HepG2 (cell line): ENCODE data around the gene MAP4K3. TPM values are rescaled to one million over a fixed set of nuclear protein-coding genes. Genes with fewer than 3 reads are reported as not detected.

ENCODE experiments used
- ATRX ChIP-seq: sonication (generic); formaldehyde crosslinking; IDR thresholded peaks from 2 replicates; pipeline ENCODE4 v1.4.0; 2020; ENCODE audit warnings: missing genetic modification reagents, borderline replicate concordance
- CBX5 ChIP-seq: sonication (generic); formaldehyde crosslinking; IDR thresholded peaks from 2 replicates; pipeline ENCODE4 v1.4.0; 2020; ENCODE audit warnings: missing genetic modification reagents, borderline replicate concordance
- HOXA5 ChIP-seq: sonication (generic); formaldehyde crosslinking; IDR thresholded peaks from 2 replicates; pipeline ENCODE4 v1.4.0; 2020; ENCODE audit warnings: missing genetic modification reagents
- MYNN ChIP-seq: sonication (generic); formaldehyde crosslinking; IDR thresholded peaks from 2 replicates; pipeline ENCODE4 v1.4.0; 2020; ENCODE audit warnings: mild to moderate bottlenecking, low read depth, missing genetic modification reagents
- PHF8 ChIP-seq: sonication (generic); formaldehyde crosslinking; IDR thresholded peaks from 2 replicates; pipeline ENCODE4 v1.5.0; 2020; ENCODE audit warnings: missing genetic modification reagents
- PRDM15 ChIP-seq: sonication (generic); formaldehyde crosslinking; IDR thresholded peaks from 2 replicates; pipeline ENCODE4 v1.4.0; 2020; ENCODE audit warnings: missing genetic modification reagents
- RAD51 ChIP-seq: fragments of 450-650 bp; IDR thresholded peaks from 2 replicates; pipeline ENCODE4 v1.6.1; 2016; ENCODE audit warnings: borderline replicate concordance
- RNF219 ChIP-seq: sonication (generic); formaldehyde crosslinking; IDR thresholded peaks from 2 replicates; pipeline ENCODE4 v1.5.0; 2020; ENCODE audit warnings: mild to moderate bottlenecking, missing genetic modification reagents
- SALL2 ChIP-seq: sonication (generic); formaldehyde crosslinking; IDR thresholded peaks from 2 replicates; pipeline ENCODE4 v1.8.1; 2023; ENCODE audit warnings: mild to moderate bottlenecking, missing genetic modification reagents, inconsistent platforms
- SIX4 ChIP-seq: sonication (generic); formaldehyde crosslinking; IDR thresholded peaks from 2 replicates; pipeline ENCODE4 v1.4.0; 2020; ENCODE audit warnings: missing genetic modification reagents
- STAT5B ChIP-seq: sonication (generic); formaldehyde crosslinking; IDR thresholded peaks from 2 replicates; pipeline ENCODE4 v1.4.0; 2020; ENCODE audit warnings: missing genetic modification reagents
- ZBTB3 ChIP-seq: sonication (generic); formaldehyde crosslinking; IDR thresholded peaks from 2 replicates; pipeline ENCODE4 v1.4.0; 2020; ENCODE audit warnings: low read depth, mild to moderate bottlenecking, moderate library complexity, missing genetic modification reagents, borderline replicate concordance
- ZBTB8A ChIP-seq: sonication (generic); formaldehyde crosslinking; IDR thresholded peaks from 2 replicates; pipeline ENCODE4 v1.4.0; 2020; ENCODE audit warnings: mild to moderate bottlenecking, low read depth, missing genetic modification reagents, borderline replicate concordance
- ZNF251 ChIP-seq: sonication (generic); formaldehyde crosslinking; IDR thresholded peaks from 2 replicates; pipeline ENCODE4 v1.9.0; 2021; ENCODE audit warnings: mild to moderate bottlenecking, missing genetic modification reagents
- ZNF362 ChIP-seq: sonication (generic); formaldehyde crosslinking; IDR thresholded peaks from 2 replicates; pipeline ENCODE4 v1.4.0; 2020; ENCODE audit warnings: missing genetic modification reagents, mild to moderate bottlenecking, borderline replicate concordance
- ZNF773 ChIP-seq: sonication (generic); formaldehyde crosslinking; IDR thresholded peaks from 2 replicates; pipeline ENCODE4 v1.4.0; 2020; ENCODE audit warnings: missing genetic modification reagents, borderline replicate concordance
- polyA plus RNA-seq, 8 experiments: library from polyadenylated mRNA; depleted of rRNA in 3 of 8; stranded (reverse) in 7 of 8; unstranded in 1 of 8; fragments of >200 nt; fragmentation: Illumina TruSeq in 4 of 8; extraction: Trizol in 4 of 8; gene quantifications; 2 replicates each; pipeline versions ENCODE4 v1.2.1 to v1.2.3, GENCODE V29; 2011 to 2016; ENCODE audit warnings: low read depth in 4 of 8, missing spikeins in 1 of 8, mixed read lengths in 1 of 8; ENCODE audit not compliant: insufficient read depth in 1 of 8
- total RNA-seq, 5 experiments: library from RNA; depleted of rRNA; stranded (reverse); fragments of >200 nt; fragmentation: Illumina TruSeq; extraction: Trizol; gene quantifications; 2 replicates each; pipeline ENCODE4 v1.2.3, GENCODE V29; 2016; ENCODE audit warnings: low read depth in 1 of 5
- TF ChIP-seq, protein P1 (sequence below): sonication (generic); formaldehyde crosslinking; IDR thresholded peaks from 2 replicates; pipeline ENCODE4 v1.8.1; 2023; ENCODE audit warnings: mild to moderate bottlenecking, missing genetic modification reagents
- TF ChIP-seq, protein P2 (sequence below): sonication (generic); formaldehyde crosslinking; IDR thresholded peaks from 2 replicates; pipeline ENCODE4 v1.4.0; 2020; ENCODE audit warnings: missing genetic modification reagents; ENCODE audit errors: not compliant biosample characterization
- TF ChIP-seq, protein P3 (sequence below): IDR thresholded peaks from 2 replicates; pipeline ENCODE4 v1.6.1; 2016; ENCODE audit warnings: low read depth, borderline replicate concordance

Gene MAP4K3
- total and polyA plus RNA-seq, 2 of the 13 experiments (the other 11 are each of a cell fraction or from before 2014, with no cell fraction given), result 45.9 to 53.2 TPM

DNA sequence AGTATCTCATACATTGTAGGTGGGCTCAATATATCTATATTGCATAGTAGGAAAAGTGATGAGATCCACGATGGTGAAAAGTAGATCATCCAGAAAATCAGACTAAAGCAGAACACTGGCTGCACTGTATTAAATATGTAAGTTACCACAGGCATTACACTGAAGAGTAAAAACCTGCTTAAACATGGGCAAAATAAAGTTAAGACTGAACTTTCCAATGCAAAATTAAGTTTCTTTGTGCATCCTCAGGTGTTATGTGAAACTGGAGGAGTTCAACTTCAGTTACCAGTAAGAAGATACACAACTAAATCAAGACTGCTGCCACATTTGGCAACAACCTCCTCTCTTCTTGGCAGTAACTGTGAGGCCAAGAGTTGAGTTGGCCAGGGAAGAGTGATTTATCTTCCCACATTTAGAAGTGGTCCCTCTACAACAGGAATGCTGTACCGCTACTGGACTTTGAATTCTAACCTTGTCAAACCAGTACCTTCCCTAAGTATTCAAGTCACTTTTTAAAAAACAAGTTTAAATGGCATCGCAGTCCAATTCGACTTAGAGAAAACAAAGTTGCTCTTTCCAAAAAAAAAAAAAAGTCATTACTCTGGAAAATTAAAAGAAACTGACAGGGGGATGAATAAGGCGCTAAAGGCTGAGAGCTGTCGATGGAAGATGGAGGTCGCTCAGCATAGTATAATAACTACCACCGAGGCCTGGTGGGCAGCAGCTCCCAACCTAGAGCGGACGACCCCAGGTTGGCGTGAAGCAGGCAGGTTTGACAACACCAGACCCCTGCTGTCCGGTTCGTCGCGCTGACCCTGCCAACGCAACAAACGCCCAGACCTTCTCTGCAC is 1.1 kb downstream of the MAP4K3 start (continued):
- TF ChIP-seq, protein P1, sequence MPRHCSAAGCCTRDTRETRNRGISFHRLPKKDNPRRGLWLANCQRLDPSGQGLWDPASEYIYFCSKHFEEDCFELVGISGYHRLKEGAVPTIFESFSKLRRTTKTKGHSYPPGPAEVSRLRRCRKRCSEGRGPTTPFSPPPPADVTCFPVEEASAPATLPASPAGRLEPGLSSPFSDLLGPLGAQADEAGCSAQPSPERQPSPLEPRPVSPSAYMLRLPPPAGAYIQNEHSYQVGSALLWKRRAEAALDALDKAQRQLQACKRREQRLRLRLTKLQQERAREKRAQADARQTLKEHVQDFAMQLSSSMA (CRISPR knock-in tag), result no peak
- TF ChIP-seq, protein P2, sequence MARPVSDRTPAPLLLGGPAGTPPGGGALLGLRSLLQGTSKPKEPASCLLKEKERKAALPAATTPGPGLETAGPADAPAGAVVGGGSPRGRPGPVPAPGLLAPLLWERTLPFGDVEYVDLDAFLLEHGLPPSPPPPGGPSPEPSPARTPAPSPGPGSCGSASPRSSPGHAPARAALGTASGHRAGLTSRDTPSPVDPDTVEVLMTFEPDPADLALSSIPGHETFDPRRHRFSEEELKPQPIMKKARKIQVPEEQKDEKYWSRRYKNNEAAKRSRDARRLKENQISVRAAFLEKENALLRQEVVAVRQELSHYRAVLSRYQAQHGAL, result no peak
- TF ChIP-seq ZNF251 (CRISPR knock-in tag) (0 out of 2 replicates have a peak, but pooled peaks have one; percentile 69), ZBTB3 (CRISPR knock-in tag) (0 out of 2 replicates have a peak, but pooled peaks have one; percentile 54), PRDM15 (CRISPR knock-in tag) (no peak), HOXA5 (peak; percentile 63; the same call in 1 of the 2 replicates), PHF8 (CRISPR knock-in tag) (no peak), SIX4 (no peak), ZNF773 (CRISPR knock-in tag) (0 out of 2 replicates have a peak, but pooled peaks have one; percentile 46), ZNF362 (no peak), SALL2 (CRISPR knock-in tag) (peak; percentile 17; the same call in 1 of the 2 replicates), RNF219 (CRISPR knock-in tag) (no peak), STAT5B (CRISPR knock-in tag) (no peak), CBX5 (CRISPR knock-in tag) (no peak), ATRX (no peak), MYNN (CRISPR knock-in tag) (no peak), RAD51 (no peak), ZBTB8A (CRISPR knock-in tag) (0 out of 2 replicates have a peak, but pooled peaks have one; percentile 33)
- TF ChIP-seq, protein P3, sequence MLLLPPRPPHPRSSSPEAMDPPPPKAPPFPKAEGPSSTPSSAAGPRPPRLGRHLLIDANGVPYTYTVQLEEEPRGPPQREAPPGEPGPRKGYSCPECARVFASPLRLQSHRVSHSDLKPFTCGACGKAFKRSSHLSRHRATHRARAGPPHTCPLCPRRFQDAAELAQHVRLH, result no peak; the same call in 1 of the 2 replicates
